Posterior vena cava (tissue), 2 donors: ENCODE measurements around the gene TAP1. TPM values are rescaled to one million over a fixed set of nuclear protein-coding genes. Genes with fewer than 3 reads are reported as not detected.
A peak's percentile ranks its signal among the peaks of the same experiment; 100 is the strongest.
"Not testable (repeated sequence)": the region's sequence is repeated elsewhere in the genome, so short reads cannot be mapped to it uniquely, and the experiment has no call there.

Experiments
- DNase-seq: peaks from one replicate; pipeline ENCODE4 v3.0.0-alpha.2; 2020; ENCODE audit warnings: low spot score
- intact Hi-C, 2 donors: fragments of 100-400 bp; cut with DNase I; formaldehyde crosslinking; loops; one replicate each; pipeline versions ENCODE4 v1.14.1 to v1.14.2; 2022 to 2023
- total RNA-seq, 2 donors: library from RNA; stranded (reverse); fragmentation: NEBNext Ultra II Directional; extraction: Animal tissue kit (Norgen Biotek cat#: 25700); gene quantifications; one replicate each; pipeline ENCODE4 v1.2.1, GENCODE V29; 2021
- donor health status: DM: yes; HTN: yes; CAD: no.
- donor health status: DM: yes; HTN: yes; CAD: no.

The TAP1 gene
- total RNA-seq, 2 donors from 2014 or later = 30.2 to 47.3 TPM

GRCh38 chr6:32818867-32819266 is 34.6 kb downstream of the TAP1 start:
- no peak for DNase-seq
- intact Hi-C loops = no loop called here

- no peak for DNase-seq
- intact Hi-C loops = no loop called here
Observed at GRCh38 chr6:32816746-32817204, 36.7 kb downstream of the TAP1 start, which contains the start of gene HLA-DOB. Gene HLA-DOB (minus strand): TSS chr6:32817002. CDS start chr6:32816951, 51 bp downstream.

DNA sequence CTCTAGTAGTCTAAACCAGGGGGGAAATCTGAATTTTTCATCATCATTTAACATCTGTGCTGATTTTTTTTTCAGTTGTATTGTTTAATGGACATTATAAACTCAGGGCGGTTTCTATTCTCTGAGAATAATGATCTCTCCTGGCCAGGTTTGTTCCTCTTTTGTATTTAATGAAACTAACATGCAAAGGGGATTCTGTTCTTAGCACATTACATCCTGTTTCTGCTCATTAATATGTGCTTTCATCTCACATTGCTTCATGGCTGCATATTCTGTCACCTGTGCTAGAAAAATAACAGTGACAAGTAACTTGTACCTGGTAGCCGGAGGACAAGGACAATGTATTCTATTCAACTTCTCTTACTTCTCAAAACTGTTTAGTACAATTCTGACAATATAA is 37.5 kb downstream of the TAP1 start:
- intact Hi-C loops = no loop called here

GRCh38 chr6:32815115-32815514 is 38.4 kb downstream of the TAP1 start:
- intact Hi-C loops = no loop called here
- no peak for DNase-seq

More for the DNA sequence above, 37.5 kb downstream of the TAP1 start:
- no peak for DNase-seq

DNA sequence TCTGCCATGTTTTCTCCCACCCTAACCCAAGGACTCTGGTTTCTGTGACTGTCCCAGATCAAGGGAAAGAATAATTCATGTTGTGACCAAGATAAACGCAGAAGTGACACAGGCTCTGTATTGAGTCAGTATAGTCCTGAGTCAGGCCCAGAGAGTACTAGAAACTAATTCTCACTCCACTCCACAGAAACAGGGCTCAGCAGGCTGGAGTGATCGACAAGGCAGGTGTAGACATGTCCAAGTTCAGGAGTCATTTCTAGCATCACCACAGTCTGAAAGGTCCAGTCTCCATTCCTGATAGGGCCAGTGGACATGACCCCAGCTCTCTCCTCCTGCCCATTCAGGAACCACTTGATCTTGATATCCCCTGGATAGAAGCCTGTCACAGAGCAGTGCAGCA is 39.4 kb downstream of the TAP1 start:
- DNase-seq = no peak
- intact Hi-C loops = loop anchor here in 1 of 2 donors (5.0 kb wide), 1 partner anchor 892 kb away; no protein-coding TSS in a partner anchor

GRCh38 chr6:32809171-32809570 is 44.3 kb downstream of the TAP1 start:
- intact Hi-C loops = no loop called here

GRCh38 chr6:32807020-32807580 is 46.4 kb downstream of the TAP1 start:
- intact Hi-C loops = no loop called here
- DNase-seq = no peak

More at GRCh38 chr6:32809171-32809570, 44.3 kb downstream of the TAP1 start:
- no peak for DNase-seq

- intact Hi-C loops, DNase-seq: not testable (repeated sequence)
Observed at GRCh38 chr6:32805404-32805803, 48.1 kb downstream of the TAP1 start.

DNA sequence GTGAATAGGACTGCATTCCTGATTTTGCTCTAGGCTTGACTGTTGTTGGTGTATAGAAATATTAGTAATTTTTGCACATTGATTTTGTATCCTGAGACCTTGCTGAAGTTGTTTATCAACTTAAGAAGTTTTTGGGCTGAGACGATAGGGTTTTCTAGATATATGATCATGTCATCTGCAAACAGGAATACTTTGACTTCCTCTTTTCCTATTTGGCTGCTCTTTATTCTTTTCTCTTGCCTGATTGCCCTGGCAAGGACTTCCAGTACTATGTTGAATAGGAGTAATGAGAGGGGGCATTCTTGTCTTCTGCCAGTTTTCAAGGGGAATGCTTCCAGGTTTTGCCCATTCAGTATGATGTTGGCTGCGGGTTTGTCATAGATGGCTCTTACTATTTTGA is 50.1 kb downstream of the TAP1 start:
- intact Hi-C loops = no loop called here
- no peak for DNase-seq

DNA sequence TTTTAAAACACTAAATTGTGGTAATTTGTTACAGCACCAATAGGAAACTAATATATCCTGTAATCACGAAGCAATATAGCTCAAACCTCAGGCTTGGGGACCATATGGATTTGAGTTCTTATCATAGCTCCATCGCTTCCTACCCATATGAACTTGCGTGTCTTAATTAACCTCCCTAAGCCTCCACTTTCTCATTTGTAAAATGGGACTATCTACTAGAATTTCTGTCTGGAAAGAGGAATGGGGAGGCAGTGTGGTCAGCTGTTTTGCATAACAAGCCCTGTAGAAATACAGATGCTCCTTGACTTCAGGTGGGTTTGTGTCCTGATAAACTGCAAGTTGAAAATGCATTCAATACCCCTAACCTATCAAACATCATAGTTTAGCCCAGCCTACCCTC is 53.8 kb downstream of the TAP1 start:
- intact Hi-C loops = loop anchor here (5.0 to 10.0 kb wide), 2 partner anchors 385 to 387 kb away; no protein-coding TSS in a partner anchor
- no peak for DNase-seq

DNA sequence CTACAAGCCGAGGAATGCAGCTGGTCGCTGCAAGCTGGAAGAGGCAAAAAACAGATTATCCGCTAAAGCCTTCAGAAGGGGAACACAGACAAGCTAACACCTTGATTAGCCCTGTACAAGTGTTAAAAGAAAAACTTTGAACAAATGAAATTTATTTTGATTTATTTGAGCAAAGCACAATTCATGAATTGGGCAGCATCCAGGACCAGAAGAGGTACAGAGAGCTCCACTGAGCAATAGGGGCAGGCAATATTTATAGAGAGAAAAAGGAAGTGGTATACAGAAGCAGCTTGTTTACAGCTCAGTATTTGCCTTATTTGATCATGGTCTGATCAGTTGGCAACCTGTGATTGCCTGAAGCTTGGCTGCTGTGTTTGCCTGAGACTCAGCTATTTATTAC is 54.3 kb downstream of the TAP1 start:
- intact Hi-C loops = loop anchor here (5.0 to 10.0 kb wide), 2 partner anchors 384 to 387 kb away; no protein-coding TSS in a partner anchor
- DNase-seq = no peak

- peak; percentile 93 for DNase-seq
- intact Hi-C loops = loop anchor here (5.0 to 10.0 kb wide), 2 partner anchors 382 to 385 kb away; no protein-coding TSS in a partner anchor
Observed at GRCh38 chr6:32796848-32797776, 56.4 kb downstream of the TAP1 start.

Other genes with a start within 250 kb of the TAP1 start
- gene HLA-DQA1, start 216.3 kb downstream of the TAP1 start, total RNA-seq = 10 to 100 TPM in 1 of 2 donors, 1 to 10 TPM in 1; 8.7 to 10.8 TPM
- gene HLA-DQB1, start 187.0 kb downstream of the TAP1 start, total RNA-seq = 10 to 100 TPM in 1 of 2 donors, 1 to 10 TPM in 1; 4.2 to 13.8 TPM
- gene HLA-DQA2, start 112.3 kb downstream of the TAP1 start, total RNA-seq = 1 to 10 TPM in 1 of 2 donors, under 1 TPM in 1; 0.52 to 1.1 TPM
- 1 to 10 TPM; 2.0 to 4.3 TPM for gene HLA-DQB2, start 90.2 kb downstream of the TAP1 start, total RNA-seq
- under 1 TPM; 0.19 to 0.69 TPM for gene HLA-DOB, start 36.7 kb downstream of the TAP1 start, total RNA-seq
- gene TAP2, start 15.0 kb downstream of the TAP1 start, total RNA-seq = 10 to 100 TPM; 23.3 to 27.4 TPM
- 10 to 100 TPM; 37.7 to 42.8 TPM for gene PSMB8, start 9.7 kb downstream of the TAP1 start, total RNA-seq
- 10 to 100 TPM; 23.9 to 25.6 TPM for gene PSMB9, start 488 bp upstream of the TAP1 start, total RNA-seq
- 10 to 100 TPM in 1 of 2 donors, 1 to 10 TPM in 1; 8.0 to 19.2 TPM for gene HLA-DMB, start 87.3 kb upstream of the TAP1 start, total RNA-seq
- 10 to 100 TPM; 16.1 to 35.0 TPM for gene HLA-DMA, start 99.4 kb upstream of the TAP1 start, total RNA-seq
- gene BRD2, start 114.9 kb upstream of the TAP1 start, total RNA-seq = 100 to 1,000 TPM; 125 to 129 TPM
- gene HLA-DOA, start 155.9 kb upstream of the TAP1 start, total RNA-seq = 1 to 10 TPM; 3.1 to 3.5 TPM
- gene HLA-DPA1, start 219.9 kb upstream of the TAP1 start, total RNA-seq = 10 to 100 TPM; 44.4 to 84.9 TPM
- gene HLA-DPB1, start 222.3 kb upstream of the TAP1 start, total RNA-seq = 10 to 100 TPM; 37.4 to 63.9 TPM